Mesothelial cell of epicardium (in vitro differentiated cells): ENCODE data around the gene TNFAIP8. TPM values are rescaled to one million over a fixed set of nuclear protein-coding genes. Genes with fewer than 3 reads are reported as not detected.

Source experiments
- DNase-seq, 2 experiments: peaks; one replicate each; pipeline ENCODE4 v3.0.0; 2021; ENCODE audit warnings: low spot score in 2 of 2; ENCODE audit not compliant: unreplicated experiment in 2 of 2
- H3K27ac Mint-ChIP-seq: 2 replicates; pipeline ENCODE4 v1.8.0; 2021; ENCODE audit warnings: mixed read lengths
- H3K27me3 Mint-ChIP-seq: 2 replicates; pipeline ENCODE4 v1.8.0; 2021; ENCODE audit warnings: low read depth, mixed read lengths
- H3K36me3 Mint-ChIP-seq: 2 replicates; pipeline ENCODE4 v1.8.0; 2021; ENCODE audit warnings: mixed read lengths
- H3K4me1 Mint-ChIP-seq: 2 replicates; pipeline ENCODE4 v1.8.0; 2021; ENCODE audit warnings: mixed read lengths
- H3K4me3 Mint-ChIP-seq: 2 replicates; pipeline ENCODE4 v1.8.0; 2021; ENCODE audit warnings: mild to moderate bottlenecking, moderate library complexity, mixed read lengths
- H3K9me3 Mint-ChIP-seq: 2 replicates; pipeline ENCODE4 v1.8.0; 2021; ENCODE audit warnings: mixed read lengths
- CTCF ChIP-seq: fragments of 200-600 bp; sonication (generic); IDR thresholded peaks from one replicate; pipeline ENCODE4 v1.5.0; 2021; ENCODE audit warnings: antibody characterized with exemption; ENCODE audit not compliant: unreplicated experiment
- total RNA-seq: library from RNA; stranded (reverse); gene quantifications from 3 replicates; pipeline ENCODE4 v1.2.1, GENCODE V29; 2021

Gene TNFAIP8
- total RNA-seq, 1 donor from 2014 or later = 26.5 TPM

- H3K9me3 Mint-ChIP-seq = no peaks in the 10 kb centered on the region
- no peak for DNase-seq
- H3K4me1 Mint-ChIP-seq = peaks cover 14% of the 10 kb centered on the region
- no peak overlapping the region for H3K27ac Mint-ChIP-seq
- peaks cover 2% of the 10 kb centered on the region for H3K36me3 Mint-ChIP-seq
- no peak overlapping the region for H3K4me3 Mint-ChIP-seq
- no peaks in the 10 kb centered on the region for H3K27me3 Mint-ChIP-seq
- TF ChIP-seq CTCF = no peak
Observed at GRCh38 chr5:119378075-119378700, 22.4 kb downstream of the TNFAIP8 start.

- TF ChIP-seq CTCF = no peak
- no peaks in the 10 kb centered on the region for H3K27me3 Mint-ChIP-seq
- no peak overlapping the region for H3K4me3 Mint-ChIP-seq
- H3K4me1 Mint-ChIP-seq = peaks cover 20% of the 10 kb centered on the region
- H3K9me3 Mint-ChIP-seq = no peaks in the 10 kb centered on the region
- no peaks in the 10 kb centered on the region for H3K36me3 Mint-ChIP-seq
- no peak for DNase-seq
- no peak overlapping the region for H3K27ac Mint-ChIP-seq
Observed at GRCh38 chr5:119379096-119379495, 23.3 kb downstream of the TNFAIP8 start.

GRCh38 chr5:119379942-119380547 lies 24.2 kb downstream of the TNFAIP8 start:
- no peaks in the 10 kb centered on the region for H3K36me3 Mint-ChIP-seq
- no peaks in the 10 kb centered on the region for H3K9me3 Mint-ChIP-seq
- TF ChIP-seq CTCF = no peak
- no peak for DNase-seq
- no peak overlapping the region for H3K4me3 Mint-ChIP-seq
- H3K27me3 Mint-ChIP-seq = no peaks in the 10 kb centered on the region
- peaks cover 23% of the 10 kb centered on the region for H3K4me1 Mint-ChIP-seq
- no peak overlapping the region for H3K27ac Mint-ChIP-seq

- no peak for DNase-seq
- TF ChIP-seq CTCF = no peak
- no peak overlapping the region for H3K27ac Mint-ChIP-seq
- H3K27me3 Mint-ChIP-seq = no peaks in the 10 kb centered on the region
- H3K9me3 Mint-ChIP-seq = no peaks in the 10 kb centered on the region
- H3K4me3 Mint-ChIP-seq = no peak overlapping the region
- peaks cover 40% of the 10 kb centered on the region for H3K4me1 Mint-ChIP-seq
- no peaks in the 10 kb centered on the region for H3K36me3 Mint-ChIP-seq
Observed at GRCh38 chr5:119382169-119382568, 26.4 kb downstream of the TNFAIP8 start.

GRCh38 chr5:119383008-119383407 lies 27.2 kb downstream of the TNFAIP8 start:
- Mint-ChIP-seq H3K27me3 (no peaks in the 10 kb centered on the region), H3K27ac (no peak overlapping the region), H3K9me3 (no peaks in the 10 kb centered on the region), H3K4me1 (peaks cover 48% of the 10 kb centered on the region), H3K4me3 (no peak overlapping the region), H3K36me3 (no peaks in the 10 kb centered on the region)
- no peak for DNase-seq
- no peak for TF ChIP-seq CTCF
